Activated CD8-positive, alpha-beta memory T cell treated with anti-CD3 and anti-CD28 coated beads, Interleukin-2, amount 50 U/mL, for 1 hour (primary cell): Measurements from ENCODE around the gene GALNT17.

Source experiments
- DNase-seq: peaks from one replicate; pipeline ENCODE4 v3.0.0-alpha.2; 2020; ENCODE audit errors: extremely low read depth

Gene GALNT17

GRCh38 chr7:71739520-71740173, 607.7 kb downstream of the GALNT17 start:
- no peak for DNase-seq

DNA sequence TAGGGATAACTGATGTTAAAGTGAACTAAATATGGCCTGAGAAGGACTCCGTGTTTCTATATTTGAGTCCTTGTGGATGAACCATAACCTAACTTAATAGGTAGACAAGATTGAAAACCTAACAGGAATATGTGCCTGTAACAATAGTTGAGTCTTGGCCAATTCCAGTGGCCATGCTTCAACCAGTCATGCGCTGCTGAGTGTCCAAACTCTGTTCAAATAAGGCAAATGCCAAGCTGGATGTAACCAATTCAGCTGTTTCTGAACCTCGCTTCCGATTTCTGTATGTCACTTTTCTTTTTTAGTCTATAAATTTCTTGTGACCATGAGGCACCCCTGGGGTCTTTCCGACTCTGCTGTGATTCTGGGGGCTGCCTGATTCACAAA, 608.2 kb downstream of the GALNT17 start:
- no peak for DNase-seq

DNA sequence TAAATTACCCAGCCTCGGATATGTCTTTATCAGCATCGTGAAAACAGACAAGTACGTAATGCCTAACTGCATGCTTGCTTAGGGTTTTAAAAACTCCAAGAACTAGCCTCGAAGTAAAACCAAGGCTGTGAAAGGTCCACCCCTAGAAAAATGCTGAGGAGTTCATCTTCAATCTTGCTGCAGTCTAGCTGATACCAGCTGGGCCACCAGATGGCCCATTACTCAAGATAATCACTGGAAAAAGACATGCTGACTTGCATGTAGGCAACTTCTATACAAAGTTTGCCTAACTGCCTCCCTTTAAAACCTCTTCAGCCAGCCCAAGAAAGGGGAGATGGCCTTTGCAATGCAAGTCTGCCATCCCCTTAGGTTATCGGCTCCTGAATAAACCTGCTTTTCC, 614.1 kb downstream of the GALNT17 start:
- DNase-seq: no peak

- no peak for DNase-seq
These were observed 618.3 kb downstream of the GALNT17 start for GRCh38 chr7:71750290-71750689.

DNA sequence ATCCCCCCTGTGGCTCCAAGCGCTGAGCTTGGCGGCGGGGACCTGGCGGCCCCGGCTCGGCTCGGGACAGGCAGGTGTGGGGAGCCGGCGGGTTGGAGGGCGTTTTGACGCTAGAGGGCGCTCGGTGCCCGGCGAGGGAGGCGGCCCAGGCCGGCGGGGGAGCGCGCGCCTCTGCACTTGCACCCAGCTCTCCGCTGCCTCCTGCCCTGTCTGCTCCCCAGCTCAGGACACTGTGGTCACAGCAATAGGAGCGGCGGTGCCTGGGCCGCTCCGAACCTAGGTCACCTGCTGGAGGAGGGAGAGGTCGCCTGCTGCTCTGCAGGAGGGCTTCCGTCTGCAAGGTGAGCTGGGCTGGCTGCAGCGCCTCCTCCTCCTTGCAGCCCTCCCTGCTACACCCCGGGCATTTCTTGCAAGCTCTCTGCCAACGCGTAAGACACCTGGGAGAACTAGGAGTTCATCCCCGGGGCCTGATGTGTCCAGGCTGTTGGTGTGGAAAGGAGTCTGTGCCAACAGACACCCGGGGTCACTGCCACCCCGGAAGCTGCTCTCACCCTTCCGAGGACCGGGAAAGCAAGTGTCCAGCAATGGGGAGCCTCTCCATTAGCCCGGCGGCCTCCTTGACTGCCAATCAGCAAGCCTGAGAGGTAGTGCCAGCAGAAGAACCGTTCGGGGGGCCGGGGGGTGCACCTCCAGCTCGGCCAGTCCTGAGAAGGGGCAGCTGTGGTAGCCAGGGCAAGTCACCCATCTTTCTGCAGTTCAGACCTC, 620.4 kb downstream of the GALNT17 start:
- DNase-seq: no peak

- DNase-seq: no peak
These were observed 621.3 kb downstream of the GALNT17 start for GRCh38 chr7:71753236-71753635.

DNA sequence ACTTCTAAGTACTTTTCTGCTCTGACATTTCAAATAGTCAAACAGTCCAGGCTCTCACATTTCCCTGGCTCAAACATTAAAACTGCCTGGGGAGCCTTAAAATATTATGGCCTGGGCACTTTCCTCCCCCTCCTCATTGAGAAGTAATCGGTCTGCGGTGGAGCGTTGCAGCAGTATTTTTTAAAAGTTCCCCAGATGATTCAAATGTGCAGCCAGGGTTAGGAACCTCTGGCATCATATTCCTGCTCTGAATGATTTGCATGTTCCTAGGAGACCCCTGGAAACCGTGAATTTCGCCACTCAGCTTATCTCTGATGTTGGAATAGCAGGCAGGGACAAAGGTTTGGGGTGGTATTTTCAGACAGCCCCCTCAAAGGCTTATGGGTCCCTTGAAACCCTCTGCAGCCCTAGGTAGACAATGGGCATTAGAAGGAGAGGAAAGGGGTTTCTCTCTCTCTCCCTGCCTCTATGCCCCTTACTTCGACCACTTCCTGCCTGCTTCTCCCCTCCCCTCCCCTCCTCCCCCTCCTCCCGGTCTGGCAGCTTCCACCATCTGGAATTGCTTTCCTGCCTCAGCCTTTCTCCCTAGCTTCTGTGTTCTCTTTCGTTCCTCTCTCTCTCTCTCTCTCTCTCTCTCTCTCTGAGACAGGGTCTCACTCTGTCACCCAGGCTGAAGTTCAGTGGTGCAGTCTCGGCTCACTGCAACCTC, 622.2 kb downstream of the GALNT17 start:
- no peak for DNase-seq

DNA sequence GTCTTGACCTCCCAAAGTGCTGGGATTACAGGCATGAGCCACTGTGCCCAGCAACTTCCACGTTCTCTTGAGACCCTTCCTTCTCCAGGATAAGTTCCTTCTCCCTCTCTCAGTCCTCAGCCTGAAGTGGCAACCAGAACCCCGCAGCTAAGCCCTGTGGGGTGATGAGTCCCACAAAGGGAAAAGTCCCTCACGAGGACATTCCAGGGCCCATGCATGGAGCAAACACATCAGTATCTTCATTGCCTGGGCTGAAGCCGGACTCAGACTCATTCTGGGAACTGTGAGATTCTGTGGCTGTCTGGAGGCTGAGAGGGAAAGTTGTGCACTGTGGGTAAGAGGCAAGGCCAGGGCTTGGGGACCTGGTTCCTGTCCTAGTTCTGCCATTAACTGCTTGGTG, 622.9 kb downstream of the GALNT17 start:
- DNase-seq: no peak

DNA sequence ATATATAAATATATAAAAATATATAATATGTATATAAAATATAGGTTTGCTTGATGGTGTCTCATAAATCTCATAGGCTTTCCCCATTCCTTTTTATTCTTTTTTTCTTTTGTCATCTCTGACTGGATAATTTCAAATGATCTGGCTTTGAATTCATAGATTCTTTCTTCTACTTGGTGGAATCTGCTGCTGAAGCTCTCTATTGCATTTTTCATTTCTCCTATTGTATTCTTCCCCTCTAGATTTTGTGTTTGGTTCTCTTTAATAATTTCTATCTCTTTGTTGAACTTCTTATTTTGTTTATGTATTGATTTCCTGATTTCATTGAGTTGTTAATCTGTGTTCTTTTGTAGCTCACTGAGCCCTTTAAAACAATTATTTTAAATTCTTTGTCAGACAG, 629.4 kb downstream of the GALNT17 start:
- no peak for DNase-seq
